ENCODE results near the gene PRDX2.

PRDX2 gene

DNA sequence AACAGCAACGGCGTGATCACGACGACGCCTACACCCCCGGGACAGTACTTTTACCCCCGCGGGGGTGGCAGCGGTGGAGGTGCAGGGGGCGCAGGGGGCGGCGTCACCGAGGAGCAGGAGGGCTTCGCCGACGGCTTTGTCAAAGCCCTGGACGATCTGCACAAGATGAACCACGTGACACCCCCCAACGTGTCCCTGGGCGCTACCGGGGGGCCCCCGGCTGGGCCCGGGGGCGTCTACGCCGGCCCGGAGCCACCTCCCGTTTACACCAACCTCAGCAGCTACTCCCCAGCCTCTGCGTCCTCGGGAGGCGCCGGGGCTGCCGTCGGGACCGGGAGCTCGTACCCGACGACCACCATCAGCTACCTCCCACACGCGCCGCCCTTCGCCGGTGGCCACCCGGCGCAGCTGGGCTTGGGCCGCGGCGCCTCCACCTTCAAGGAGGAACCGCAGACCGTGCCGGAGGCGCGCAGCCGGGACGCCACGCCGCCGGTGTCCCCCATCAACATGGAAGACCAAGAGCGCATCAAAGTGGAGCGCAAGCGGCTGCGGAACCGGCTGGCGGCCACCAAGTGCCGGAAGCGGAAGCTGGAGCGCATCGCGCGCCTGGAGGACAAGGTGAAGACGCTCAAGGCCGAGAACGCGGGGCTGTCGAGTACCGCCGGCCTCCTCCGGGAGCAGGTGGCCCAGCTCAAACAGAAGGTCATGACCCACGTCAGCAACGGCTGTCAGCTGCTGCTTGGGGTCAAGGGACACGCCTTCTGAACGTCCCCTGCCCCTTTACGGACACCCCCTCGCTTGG, 9.3 kb downstream of the PRDX2 start:
- no peak for DNase-seq (ENCODE audit: low spot score)

DNA sequence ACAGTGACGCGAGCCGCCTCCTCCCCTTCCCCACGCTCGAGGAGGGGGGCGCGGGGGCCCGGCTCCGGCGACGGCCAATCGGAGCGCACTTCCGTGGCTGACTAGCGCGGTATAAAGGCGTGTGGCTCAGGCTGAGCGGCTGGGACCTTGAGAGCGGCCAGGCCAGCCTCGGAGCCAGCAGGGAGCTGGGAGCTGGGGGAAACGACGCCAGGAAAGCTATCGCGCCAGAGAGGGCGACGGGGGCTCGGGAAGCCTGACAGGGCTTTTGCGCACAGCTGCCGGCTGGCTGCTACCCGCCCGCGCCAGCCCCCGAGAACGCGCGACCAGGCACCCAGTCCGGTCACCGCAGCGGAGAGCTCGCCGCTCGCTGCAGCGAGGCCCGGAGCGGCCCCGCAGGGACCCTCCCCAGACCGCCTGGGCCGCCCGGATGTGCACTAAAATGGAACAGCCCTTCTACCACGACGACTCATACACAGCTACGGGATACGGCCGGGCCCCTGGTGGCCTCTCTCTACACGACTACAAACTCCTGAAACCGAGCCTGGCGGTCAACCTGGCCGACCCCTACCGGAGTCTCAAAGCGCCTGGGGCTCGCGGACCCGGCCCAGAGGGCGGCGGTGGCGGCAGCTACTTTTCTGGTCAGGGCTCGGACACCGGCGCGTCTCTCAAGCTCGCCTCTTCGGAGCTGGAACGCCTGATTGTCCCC, 10.1 kb downstream of the PRDX2 start, which contains the start of gene JUNB:
TSS of gene JUNB (plus strand) at position 142 of the 706 bp plus-strand sequence. CDS start at position 428, 286 bp downstream.
- DNase-seq (ENCODE audit: low spot score), result peak; percentile 93

DNA sequence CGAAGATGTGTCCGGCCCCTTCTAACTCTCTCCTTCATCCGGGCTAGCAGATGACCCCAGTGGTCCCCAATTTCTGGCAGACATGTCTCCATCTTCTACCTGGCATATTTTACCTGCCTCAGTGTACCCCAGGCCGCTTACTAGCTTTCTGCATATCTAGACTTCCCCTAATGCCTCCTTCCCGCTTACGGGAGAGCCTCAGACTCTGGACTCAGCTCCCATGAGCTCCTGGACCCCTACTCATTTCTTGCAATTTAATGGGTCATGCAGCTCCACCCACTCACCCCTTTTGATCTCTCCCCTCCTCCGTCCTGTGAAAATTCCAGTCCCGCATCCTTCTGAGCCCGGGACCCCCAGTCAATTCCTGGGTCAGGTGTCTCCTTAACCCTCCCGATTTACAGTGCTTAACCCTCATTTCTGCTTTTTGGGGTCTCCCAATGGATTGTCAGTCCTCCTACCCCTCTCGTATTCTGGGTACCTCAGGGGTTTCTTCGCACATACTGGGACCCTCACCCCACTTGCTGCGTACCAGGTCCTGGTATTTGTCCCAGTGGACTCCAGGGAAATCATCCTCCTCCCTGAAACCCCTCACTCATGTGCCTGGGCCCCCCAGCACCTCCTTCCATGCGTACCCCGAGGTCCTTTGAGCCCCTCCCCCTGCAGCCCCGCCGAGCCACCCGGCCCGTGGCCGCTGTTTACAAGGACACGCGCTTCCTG, 10.8 kb downstream of the PRDX2 start:
- DNase-seq (ENCODE audit: low spot score), result no peak

DNA sequence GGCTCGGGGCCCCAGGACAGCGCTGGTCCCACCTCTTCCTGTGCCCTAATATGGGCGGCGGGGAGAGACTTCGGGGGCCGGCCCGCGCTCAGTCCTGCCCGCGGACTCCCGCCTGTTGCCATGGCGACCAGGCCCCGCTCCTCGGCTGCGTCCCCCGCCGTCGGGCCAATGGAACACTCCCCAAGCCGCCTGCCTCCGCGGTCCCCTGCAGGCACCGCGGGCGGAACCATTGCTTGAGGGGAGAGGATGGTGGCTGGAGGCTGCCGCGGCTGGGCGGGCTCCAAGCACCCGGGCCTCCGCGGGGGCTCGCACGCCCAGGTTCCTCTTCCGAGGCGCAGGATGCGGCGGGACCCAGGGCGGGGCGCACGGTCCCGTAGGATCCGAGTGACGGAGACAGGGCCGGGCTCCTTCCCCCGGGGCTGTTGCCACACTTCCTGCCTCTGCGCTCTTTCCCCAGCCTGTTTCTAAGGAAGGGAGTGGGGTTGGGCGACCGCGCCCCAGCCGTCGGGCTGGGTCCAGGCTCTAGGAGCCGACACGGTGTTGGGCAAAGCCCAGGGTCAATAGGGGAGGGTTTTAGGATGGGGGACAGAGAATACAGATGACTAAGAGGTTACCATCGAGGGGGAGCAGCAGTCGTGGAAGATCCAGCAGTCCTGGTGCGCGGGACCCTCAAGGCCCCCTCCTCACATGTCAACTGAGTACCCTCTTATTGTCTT, 11.5 kb downstream of the PRDX2 start:
- peak; percentile 95 for DNase-seq (ENCODE audit: low spot score)

DNA sequence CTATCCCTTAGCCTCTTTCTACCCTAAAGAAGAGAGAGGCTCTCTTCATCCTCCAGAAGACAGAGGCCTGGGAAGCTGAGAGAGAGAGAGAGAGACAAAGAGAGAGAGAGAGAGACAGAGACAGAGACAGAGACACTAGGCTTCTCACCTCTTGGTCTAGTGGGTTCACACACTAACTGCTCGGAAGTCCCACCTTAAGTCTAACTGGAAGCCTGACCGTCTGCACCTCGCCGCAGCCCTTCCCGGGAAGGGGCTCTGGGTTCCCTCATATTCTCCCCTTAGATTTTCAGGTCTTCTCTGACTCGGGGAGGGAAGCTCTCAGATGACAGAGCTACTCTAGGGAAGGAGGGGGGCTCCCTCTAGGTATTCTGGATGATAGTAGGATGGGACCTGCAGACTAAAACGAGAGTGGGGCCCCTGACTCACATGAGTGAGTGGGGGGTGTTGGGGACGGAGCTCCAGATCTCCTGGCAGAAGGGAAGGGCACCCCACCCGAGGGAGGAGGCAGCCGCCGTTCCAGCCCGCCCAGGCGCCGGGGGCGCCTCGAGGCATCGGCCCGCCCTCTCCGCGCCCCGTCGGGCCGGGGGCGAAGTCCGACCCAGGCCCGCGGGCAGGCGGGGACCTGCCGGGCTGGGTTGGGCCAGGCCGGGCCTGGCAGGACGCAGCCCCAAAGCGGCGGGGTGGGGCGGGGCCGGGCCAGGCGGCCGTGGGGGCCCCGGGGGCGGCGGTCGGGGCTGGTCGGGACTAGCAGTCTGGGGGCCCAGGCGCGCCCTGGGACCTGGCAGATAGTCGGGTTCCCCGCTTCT, 12.3 kb downstream of the PRDX2 start:
- DNase-seq (ENCODE audit: low spot score), result no peak

DNA sequence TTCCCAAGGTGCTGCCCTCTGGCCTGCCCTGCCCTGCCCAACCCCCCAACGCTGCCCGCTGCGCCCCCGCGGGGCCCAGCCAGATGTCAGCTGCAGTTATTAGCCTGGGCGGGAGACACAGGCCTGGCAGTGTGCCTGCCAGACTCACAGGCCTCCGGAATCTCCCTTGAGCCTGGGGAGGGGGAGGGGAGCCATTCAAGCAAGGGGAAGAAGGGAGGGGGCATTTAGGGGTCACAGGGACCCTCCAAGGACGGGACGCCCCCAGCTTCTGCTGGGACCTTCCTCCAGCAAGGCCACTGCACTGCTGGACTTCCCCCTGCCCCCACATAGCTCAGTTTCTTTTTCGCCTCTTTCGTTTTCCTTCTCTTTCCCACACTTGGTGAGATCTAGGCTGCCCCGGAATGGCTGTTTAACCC, 12.9 kb downstream of the PRDX2 start:
- DNase-seq (ENCODE audit: low spot score), result no peak

DNA sequence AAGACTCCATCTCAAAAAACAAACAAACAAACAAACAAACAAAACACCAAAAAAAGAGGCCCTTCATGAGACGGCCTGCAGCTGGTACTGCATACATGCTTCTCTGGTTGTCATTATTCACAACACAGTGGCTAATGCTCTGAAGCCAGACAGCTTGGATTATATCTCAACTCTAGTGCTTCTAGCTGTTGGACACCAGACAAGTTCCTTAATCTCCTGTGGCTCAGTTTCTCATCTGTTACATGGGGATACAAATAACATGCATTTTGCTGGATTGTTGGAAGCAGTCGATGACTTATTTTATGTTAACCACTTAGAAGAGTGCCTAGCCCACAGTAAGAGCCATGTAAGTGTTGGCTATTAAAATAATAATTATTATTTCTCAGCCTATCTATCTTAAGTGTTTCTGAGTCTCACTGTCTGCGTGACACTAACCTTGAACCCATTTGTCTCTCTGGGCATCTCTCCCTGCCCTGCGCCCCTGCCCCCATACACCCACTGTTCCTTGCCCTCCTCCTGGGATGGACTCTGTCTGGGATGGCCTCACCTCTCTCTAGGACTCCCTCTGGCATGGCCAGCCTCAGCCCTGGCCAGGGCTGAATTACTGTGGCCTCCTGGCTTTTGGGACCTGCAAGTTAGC, 13.4 kb downstream of the PRDX2 start:
- DNase-seq (ENCODE audit: low spot score), result no peak

DNA sequence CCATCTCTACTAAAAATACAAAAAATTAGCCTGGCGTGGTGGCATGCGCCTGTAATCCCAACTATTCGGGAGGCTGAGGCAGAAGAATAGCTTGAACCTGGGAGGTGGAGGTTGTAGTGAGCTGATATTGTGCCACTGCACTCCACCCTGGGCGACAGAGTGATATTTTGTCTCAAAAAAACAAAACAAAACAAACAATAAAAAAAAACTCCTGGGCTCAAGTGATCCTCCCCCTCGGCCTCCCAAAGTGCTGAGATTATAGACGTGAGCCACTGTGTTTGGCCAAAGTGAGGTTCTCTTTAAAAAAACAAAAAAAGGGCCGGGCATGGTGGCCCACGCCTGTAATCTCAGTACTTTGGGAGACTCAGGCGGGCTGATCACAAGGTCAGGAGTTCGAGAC, 14.1 kb downstream of the PRDX2 start:
- no peak for DNase-seq (ENCODE audit: low spot score)

DNA sequence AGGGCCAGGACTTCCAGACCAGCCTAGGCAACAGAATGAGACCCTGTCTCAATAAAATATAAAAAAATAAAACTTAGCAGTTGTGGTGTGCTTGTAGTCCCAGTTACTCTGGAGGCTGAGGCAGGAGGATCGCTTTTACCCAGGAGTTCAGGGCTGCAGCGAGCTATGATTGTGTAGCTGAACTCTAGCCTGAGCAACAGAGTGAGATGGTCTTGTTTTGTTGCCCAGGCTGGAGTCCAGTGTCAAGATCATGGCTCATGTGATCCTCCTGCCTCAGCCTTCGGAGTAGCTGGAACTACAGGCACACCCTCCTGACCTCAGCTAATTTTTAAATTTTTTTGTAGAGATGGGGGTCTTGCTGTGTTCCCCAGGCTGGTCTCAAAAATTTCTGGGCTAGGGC, 14.6 kb downstream of the PRDX2 start:
- DNase-seq (ENCODE audit: low spot score), result no peak

DNA sequence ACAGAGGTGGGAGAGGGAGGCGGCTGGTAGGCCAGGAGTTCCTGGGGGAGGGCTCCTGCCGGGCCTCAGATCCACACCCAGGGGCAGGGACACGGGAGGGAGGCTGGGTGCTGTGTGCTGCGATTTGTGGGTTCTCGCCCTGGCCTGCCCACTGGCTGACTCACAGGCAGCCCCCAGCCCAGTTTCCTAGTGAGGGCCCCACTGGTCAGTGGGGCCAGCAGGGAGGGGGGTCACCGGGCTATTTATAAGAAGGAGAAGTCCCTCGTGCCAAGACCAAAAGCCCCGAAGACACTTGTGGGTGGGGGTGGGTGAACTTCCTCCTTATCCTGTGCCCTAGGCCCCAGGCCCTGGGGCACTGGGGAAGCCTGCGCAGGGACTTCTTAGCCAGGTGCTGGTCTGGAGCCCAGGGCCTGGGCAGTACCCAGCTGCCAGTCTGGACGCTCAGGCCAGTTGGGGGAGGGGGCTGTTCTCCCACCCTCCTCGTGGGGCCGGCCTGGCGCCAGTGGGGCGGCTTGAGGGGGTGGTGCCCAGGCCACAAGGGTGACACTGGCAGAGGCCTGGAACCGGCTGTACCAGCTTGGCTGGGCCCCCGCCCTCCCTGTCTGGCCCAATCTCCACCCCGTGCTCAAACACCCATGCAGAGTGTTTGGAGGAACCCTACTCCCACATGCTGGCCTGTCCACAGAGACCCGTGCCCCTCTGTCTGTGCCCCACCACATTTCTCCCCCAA, 15.3 kb downstream of the PRDX2 start:
- DNase-seq (ENCODE audit: low spot score), result no peak

DNA sequence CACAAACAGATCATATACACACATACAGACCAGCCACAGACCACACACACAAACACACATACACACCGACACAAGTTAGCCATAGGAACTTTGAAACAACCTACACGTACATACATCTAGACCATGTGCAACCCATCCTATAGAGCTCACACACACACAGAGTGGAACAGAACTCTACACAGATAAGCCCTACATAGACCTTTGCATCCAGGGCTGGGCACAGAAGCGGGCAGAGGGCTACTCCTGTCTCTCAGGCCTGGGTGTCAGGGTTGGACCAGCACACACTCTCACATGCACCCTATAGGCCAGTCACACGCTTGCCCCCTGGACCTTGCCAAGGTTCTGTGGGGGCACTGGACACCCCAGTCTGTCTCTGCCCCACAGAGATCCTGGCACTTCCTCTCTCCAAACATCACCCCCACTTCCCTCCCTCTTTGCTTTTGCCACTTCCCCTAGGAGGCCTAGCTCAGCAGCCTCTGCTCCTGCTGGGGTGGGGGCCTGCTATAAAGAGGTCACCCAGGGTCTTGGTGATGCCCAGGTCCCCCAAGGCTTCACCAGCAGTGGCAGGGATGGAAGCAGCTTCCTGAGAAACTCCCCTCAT, 16.1 kb downstream of the PRDX2 start:
- DNase-seq (ENCODE audit: low spot score), result no peak

DNA sequence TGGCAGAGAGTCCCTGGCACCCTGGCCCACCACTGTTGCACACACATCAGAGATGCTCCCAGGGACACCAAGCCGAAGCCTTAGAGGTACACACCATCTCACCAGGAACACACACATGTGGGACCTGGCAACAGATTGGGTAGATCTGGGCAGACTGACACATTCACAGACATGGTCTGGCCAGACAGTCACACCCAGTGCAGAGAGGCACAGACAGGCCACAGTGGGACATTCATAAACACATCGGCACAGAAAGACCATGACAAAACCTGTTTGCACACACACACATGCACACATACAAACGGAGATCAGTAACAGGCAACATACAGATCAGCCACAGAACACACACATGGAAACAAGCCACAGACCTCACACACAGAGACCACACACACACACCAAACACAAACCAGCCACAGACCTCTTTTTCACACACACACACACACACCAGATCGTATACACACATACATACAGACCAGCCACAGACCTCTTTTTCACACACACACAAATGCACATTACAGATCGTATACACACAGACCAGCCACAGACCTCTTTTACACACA, 16.6 kb downstream of the PRDX2 start:
- no peak for DNase-seq (ENCODE audit: low spot score)

DNA sequence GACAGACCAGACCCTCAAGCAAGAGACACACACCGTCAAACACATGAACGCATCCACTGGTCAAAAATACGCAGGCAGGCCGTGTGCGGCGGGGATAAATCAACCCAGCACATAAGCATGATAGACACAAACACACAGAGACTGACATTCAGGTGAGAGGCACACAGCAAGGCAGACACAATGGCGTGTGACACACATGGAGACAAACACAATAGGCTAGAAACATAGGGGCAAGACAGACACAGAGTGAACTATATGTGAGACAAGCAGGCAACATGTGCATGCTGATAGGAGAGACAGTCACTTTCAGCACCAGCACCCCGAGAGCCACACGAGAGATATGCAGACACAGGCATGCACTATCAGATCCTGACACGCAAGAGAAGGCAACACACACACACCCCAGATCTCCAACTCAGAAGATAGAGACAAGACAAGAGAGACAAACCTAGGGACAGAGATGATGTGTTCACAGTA, 17.2 kb downstream of the PRDX2 start:
- DNase-seq (ENCODE audit: low spot score), result no peak

DNA sequence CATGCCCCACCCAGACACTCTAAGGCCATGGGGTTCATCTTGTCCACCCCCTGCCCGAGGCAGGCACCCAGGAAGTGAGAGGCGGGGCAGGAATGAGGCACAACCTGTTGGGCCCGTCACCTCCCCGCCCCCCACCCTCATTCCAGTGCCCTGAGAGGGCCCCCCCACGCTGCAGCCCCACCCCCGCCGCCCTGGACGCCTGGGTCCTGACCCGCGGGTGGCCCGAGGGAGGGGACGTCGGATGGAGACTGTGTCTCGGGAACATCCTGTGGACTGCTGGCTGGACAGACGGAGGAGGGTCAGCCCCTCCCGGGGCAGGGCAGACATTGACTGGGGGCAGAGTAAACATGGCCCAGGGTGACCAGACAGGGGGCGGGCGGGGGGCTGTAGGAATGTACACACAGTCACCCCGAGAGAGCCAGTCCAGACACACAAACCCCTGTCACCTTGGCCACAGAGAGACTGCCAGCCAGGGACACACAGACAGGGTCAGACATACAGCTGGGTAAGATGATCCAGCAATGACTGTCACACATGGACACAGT, 17.7 kb downstream of the PRDX2 start:
- no peak for DNase-seq (ENCODE audit: low spot score)

DNA sequence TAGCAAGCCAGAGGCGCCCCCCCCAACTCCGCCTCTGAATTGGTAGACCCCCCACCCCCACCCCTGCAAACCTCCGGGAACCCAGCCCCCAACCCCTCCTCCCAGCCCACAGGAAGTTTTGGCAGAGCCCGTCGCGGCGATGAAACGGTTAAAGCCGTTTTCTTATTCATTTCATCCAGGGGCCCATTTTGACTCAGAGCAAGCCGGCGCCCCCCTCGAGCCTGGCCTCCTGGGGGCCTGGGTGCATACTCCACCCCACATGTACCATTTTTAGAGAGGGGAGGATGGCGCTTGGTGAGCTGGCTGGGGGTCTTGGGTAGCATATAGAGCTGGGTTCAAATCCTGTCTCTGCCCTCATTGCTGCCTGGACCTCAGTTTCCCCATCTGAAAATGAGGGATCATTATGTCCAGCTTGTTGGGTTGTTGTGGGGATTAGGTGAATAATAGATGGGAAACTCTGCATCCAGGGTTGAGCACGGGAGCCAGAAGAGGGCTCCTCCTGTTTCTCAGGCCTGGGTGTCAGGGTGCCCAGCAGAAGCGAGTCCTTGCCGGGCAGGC, 18.2 kb downstream of the PRDX2 start:
- DNase-seq (ENCODE audit: low spot score), result no peak

DNA sequence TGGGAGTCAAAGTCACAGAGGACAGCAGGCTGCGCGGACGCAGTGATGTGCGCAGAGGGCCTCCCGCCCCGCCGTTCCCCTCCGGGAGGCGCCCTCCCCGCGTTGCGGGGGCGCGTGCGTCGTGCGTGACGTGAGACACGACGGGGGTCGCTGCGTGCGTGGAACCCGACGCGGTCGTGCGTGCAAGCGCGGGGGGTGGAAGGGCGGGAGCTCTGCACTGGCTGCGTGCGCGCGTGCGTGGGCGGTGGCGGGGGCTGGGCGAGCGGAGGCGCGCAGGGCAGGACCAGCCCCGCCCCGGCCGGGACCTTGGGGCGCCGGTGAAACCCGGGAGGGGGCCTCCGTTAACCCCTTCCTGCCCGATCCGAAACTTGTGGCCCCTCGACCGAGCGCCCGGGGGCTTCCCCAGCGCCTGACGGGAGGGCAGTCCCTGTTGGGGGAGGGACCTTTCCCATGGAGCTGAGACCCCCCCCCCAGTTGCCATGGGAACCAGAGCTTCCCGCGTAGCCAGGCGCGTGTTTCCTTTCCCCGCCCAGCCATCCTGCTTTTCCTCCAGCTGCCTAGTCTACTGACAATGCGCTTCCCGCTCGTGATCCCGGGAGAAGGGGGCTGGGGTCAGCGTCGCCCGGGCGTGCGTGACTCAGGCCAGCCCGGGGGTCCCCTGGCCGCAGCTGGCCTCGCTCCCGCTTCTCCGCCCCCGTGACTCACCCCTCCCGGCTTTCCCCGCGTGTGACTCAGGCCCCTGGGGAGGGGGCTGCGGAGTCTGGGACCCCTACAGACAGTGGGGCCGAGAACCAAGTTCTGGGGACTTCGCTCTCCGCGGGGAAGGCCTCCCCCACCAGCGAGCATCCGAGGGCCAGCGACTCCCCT, 18.9 kb downstream of the PRDX2 start:
- DNase-seq (ENCODE audit: low spot score), result peak; percentile 74

DNA sequence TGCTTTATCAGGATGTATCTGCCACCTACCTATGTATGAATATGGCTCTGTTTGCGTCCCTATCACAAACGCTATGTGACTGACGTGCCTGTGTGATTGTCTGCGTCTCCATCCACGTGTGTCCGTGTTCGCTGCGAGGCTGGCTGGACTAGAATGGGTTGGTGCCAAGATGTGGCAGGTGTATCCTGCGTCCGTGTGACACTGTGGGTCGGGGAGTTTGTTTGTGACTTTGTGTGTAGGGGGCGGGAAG, 19.5 kb downstream of the PRDX2 start:
- DNase-seq (ENCODE audit: low spot score), result no peak

All from germinal center (tissue), 1 donor.